Endothelial cell of umbilical vein (primary cell): ENCODE measurements around the gene GPR87. TPM values are rescaled to one million over a fixed set of nuclear protein-coding genes. Genes with fewer than 3 reads are reported as not detected.

Experiments used
- BruUV-seq: library from RNA; stranded (reverse); fragments of 400-500 nt; replicated peaks from 2 replicates; lab custom pipeline; 2021; lab: Mats Ljungman, UMichigan
- CTCF ChIA-PET: fragments of 300-600, 350-600 bp; sonication (Branson Sonifier 250); formaldehyde crosslinking; loops from one replicate; lab custom pipeline; 2021; ENCODE audit warnings: antibody characterized with exemption, inconsistent platforms; lab: Charles Lee
- POLR2A ChIA-PET: fragments of 300-600, 350-600 bp; sonication (Branson Sonifier 250); formaldehyde crosslinking; loops from one replicate; lab custom pipeline; 2021; ENCODE audit warnings: antibody characterized with exemption, inconsistent platforms; lab: Charles Lee
- DNase-seq: peaks from one replicate; pipeline ENCODE4 v3.0.0-alpha.2; 2011; ENCODE audit warnings: low read depth, low spot score
- FAIRE-seq: peaks from 2 replicates; lab custom pipeline; 2011; peaks lifted over from hg19 to GRCh38; lab: Jason Lieb, UNC
- H2AFZ ChIP-seq: 2 replicates; pipeline ENCODE4 v1.6.0; 2012; ENCODE audit warnings: low read depth, low read length, control low read depth, inconsistent platforms
- H3K27ac ChIP-seq: 2 replicates; pipeline ENCODE4 v1.5.1; 2011; ENCODE audit warnings: low read depth, mild to moderate bottlenecking, control low read depth, low read length, moderate library complexity; ENCODE audit not compliant: insufficient read depth
- H3K27me3 ChIP-seq, 2 experiments: 2 replicates each; pipeline versions ENCODE4 v1.6.0 to v1.6.1; 2011; ENCODE audit warnings: low read length in 2 of 2, mixed read lengths in 1 of 2; ENCODE audit not compliant: control insufficient read depth in 2 of 2, insufficient read depth in 2 of 2
- H3K36me3 ChIP-seq, 2 experiments: 2 replicates in 1 of 2; 3 replicates in 1 of 2; pipeline ENCODE4 v1.5.1; 2011; ENCODE audit warnings: low read length in 2 of 2, mild to moderate bottlenecking in 1 of 2, moderate library complexity in 1 of 2; ENCODE audit not compliant: control insufficient read depth in 2 of 2, insufficient read depth in 2 of 2; ENCODE audit errors: extremely low read depth in 1 of 2
- H3K4me1 ChIP-seq: 3 replicates; pipeline ENCODE4 v1.5.1; 2011; ENCODE audit warnings: mild to moderate bottlenecking, low read length; ENCODE audit not compliant: control insufficient read depth, insufficient read depth; ENCODE audit errors: extremely low read depth
- H3K4me2 ChIP-seq: 2 replicates; pipeline ENCODE4 v1.6.1; 2011; ENCODE audit warnings: low read length, control low read depth, mixed read lengths; ENCODE audit not compliant: insufficient read depth
- H3K4me3 ChIP-seq, 3 experiments: fragments of 200-600 bp in 1 of 3; sonication (generic), shearing (Covaris generic) in 1 of 3; replicated peaks in 1 of 3; 2 replicates each; pipeline ENCODE4 v1.5.1; 2011 to 2016; ENCODE audit warnings: control low read depth in 3 of 3, low read length in 3 of 3, mild to moderate bottlenecking in 2 of 3, inconsistent platforms in 1 of 3, low read depth in 1 of 3, moderate library complexity in 1 of 3; ENCODE audit not compliant: insufficient read depth in 1 of 3
- H3K79me2 ChIP-seq: 2 replicates; pipeline ENCODE4 v1.6.0; 2012; ENCODE audit warnings: low read length, inconsistent platforms; ENCODE audit not compliant: control insufficient read depth, insufficient read depth
- H3K9ac ChIP-seq: replicated peaks from 2 replicates; pipeline ENCODE3; 2011; ENCODE audit warnings: low read length, control low read depth; ENCODE audit not compliant: insufficient read depth; ENCODE audit errors: extremely low read depth
- H3K9me1 ChIP-seq: replicated peaks from 3 replicates; pipeline ENCODE4 v1.6.0; 2011; ENCODE audit warnings: mild to moderate bottlenecking, low read length; ENCODE audit not compliant: control insufficient read depth, insufficient read depth; ENCODE audit errors: extremely low read depth
- H3K9me3 ChIP-seq: replicated peaks from 2 replicates; pipeline ENCODE4 v1.5.1; 2012; ENCODE audit warnings: low read length, inconsistent platforms; ENCODE audit not compliant: control insufficient read depth, insufficient read depth
- H4K20me1 ChIP-seq: replicated peaks from 2 replicates; pipeline ENCODE3; 2011; ENCODE audit warnings: mild to moderate bottlenecking, low read length; ENCODE audit not compliant: control insufficient read depth, insufficient read depth; ENCODE audit errors: extremely low read depth
- CTCF ChIP-seq, 2 donors: IDR thresholded peaks; 1 replicate in 1 of 2; 2 replicates in 1 of 2; pipeline ENCODE4 v1.5.1; 2011; ENCODE audit warnings: low read length in 2 of 2, mild to moderate bottlenecking in 2 of 2, moderate library complexity in 2 of 2, control low read depth in 1 of 2, inconsistent platforms in 1 of 2, low read depth in 1 of 2; ENCODE audit not compliant: insufficient read depth in 1 of 2; ENCODE audit errors: extremely low read depth in 1 of 2
- EZH2 ChIP-seq: IDR thresholded peaks from 2 replicates; pipeline ENCODE4 v1.6.1; 2012; ENCODE audit warnings: borderline replicate concordance, low read depth, mild to moderate bottlenecking, moderate library complexity, low read length, inconsistent platforms; ENCODE audit not compliant: severe bottlenecking
- GATA2 ChIP-seq: IDR thresholded peaks from 2 replicates; pipeline ENCODE4 v1.7.0; 2011; ENCODE audit warnings: low read depth, mild to moderate bottlenecking, moderate library complexity, mixed read lengths, low read length; ENCODE audit not compliant: insufficient read length, insufficient read depth
- JUN ChIP-seq: IDR thresholded peaks from 2 replicates; pipeline ENCODE4 v1.6.1; 2011; ENCODE audit warnings: borderline replicate concordance, low read depth; ENCODE audit not compliant: insufficient read length, insufficient read depth
- MAX ChIP-seq: IDR thresholded peaks from 2 replicates; pipeline ENCODE4 v1.6.1; 2011; ENCODE audit not compliant: insufficient read depth, insufficient read length
- POLR2AphosphoS5 ChIP-seq: IDR thresholded peaks from 2 replicates; pipeline ENCODE4 v1.6.1; 2012; ENCODE audit warnings: low read depth, mild to moderate bottlenecking, control low read depth, low read length, moderate library complexity; ENCODE audit not compliant: insufficient read depth
- dilution Hi-C: fragments of 300-500 bp; cut with MboI; formaldehyde crosslinking; loops from one replicate; pipeline ENCODE4 v1.15.0; 2019; ENCODE audit warnings: low sequenced_read_pairs; ENCODE audit not compliant: extremely low pct_ligation_motif_present
- intact Hi-C: fragments of 100-400 bp; cut with micrococcal nuclease; formaldehyde crosslinking; loops from one replicate; pipeline ENCODE4 v1.10.0; 2022
- polyA plus RNA-seq, 4 experiments: library from polyadenylated mRNA; depleted of rRNA in 3 of 4; stranded (reverse) in 3 of 4; unstranded in 1 of 4; fragments of >200 nt; gene quantifications; 2 replicates each; pipeline versions ENCODE4 v1.2.1 to v1.2.3, GENCODE V29; 2011 to 2012; ENCODE audit warnings: missing spikeins in 1 of 4
- total RNA-seq: library from RNA; stranded (reverse); gene quantifications from 2 replicates; pipeline ENCODE4 v1.2.3, GENCODE V29; 2021

GPR87 gene
- total and polyA plus RNA-seq, 2 donors (not counting 3 experiments of a cell fraction or from before 2014, with no cell fraction given) = not detected

- CTCF ChIA-PET = interaction anchor here (0.7 to 2.1 kb wide), 8 partner anchors 8 to 77 kb away, joined by 3 to 7 read pairs (median 4); partner anchors contain the start of gene P2RY14
- POLR2A ChIA-PET = no interaction called here
- Histone ChIP-seq H3K4me3 (no peak overlapping the region), H3K36me3 (no peaks in the 10 kb centered on the region), H4K20me1 (no peaks in the 10 kb centered on the region), H3K4me1 (no peaks in the 10 kb centered on the region), H3K9ac (no peak overlapping the region), H3K27ac (no peak overlapping the region), H3K79me2 (no peaks in the 10 kb centered on the region), H3K9me3 (no peaks in the 10 kb centered on the region), H2AFZ (no peak overlapping the region), H3K4me2 (no peak overlapping the region), H3K27me3 (peaks cover 0 to 2% of the 10 kb centered on the region in 2 experiments), H3K9me1 (no peaks in the 10 kb centered on the region)
- TF ChIP-seq MAX (no peak), GATA2 (no peak), POLR2AphosphoS5 (no peak), JUN (no peak), CTCF (IDR thresholded peaks at IDR 0.05; ENCODE audit: extremely low read depth in 1 of 2, insufficient read depth in 1 of 2, low read depth in 1 of 2, low read length in 2 of 2) (no peak), EZH2 (no peak)
- dilution Hi-C loops (no loop called here), intact Hi-C loops (no loop called here)
- BruUV-seq = no TSS peak
- no peak for FAIRE-seq
- DNase-seq = no peak
Observed at GRCh38 chr3:151305775-151306151, 10.9 kb downstream of the GPR87 start.
